IMR-90 (cell line): ENCODE results near the gene NOG. TPM values are rescaled to one million over a fixed set of nuclear protein-coding genes. Genes with fewer than 3 reads are reported as not detected.

Experiments used
- ATAC-seq: fragments of 200-7000 bp; cut with Tn5 transposase; 2 replicates; pipeline ENCODE4 v1.9.1; 2020; ENCODE audit warnings: low read depth, mild to moderate bottlenecking, moderate library complexity
- BruUV-seq: library from RNA; stranded (reverse); fragments of 400-500 nt; replicated peaks from 2 replicates; lab custom pipeline; 2021; lab: Mats Ljungman, UMichigan
- CTCF ChIA-PET: fragments of 300-600 bp; formaldehyde crosslinking; extraction: SDS; loops from one replicate; lab custom pipeline; 2021; ENCODE audit warnings: antibody characterized with exemption; lab: Yijun Ruan, JAX
- POLR2A ChIA-PET: fragments of 300-600 bp; sonication (Branson Sonifier 250); formaldehyde crosslinking; loops from one replicate; lab custom pipeline; 2022; ENCODE audit warnings: antibody characterized with exemption; ENCODE audit not compliant: unreplicated experiment; lab: Charles Lee
- DNase-seq: peaks from one replicate; pipeline ENCODE4 v3.0.0; 2013
- H2AFZ ChIP-seq: replicated peaks from 2 replicates; pipeline ENCODE3; 2013; ENCODE audit warnings: low read length, mild to moderate bottlenecking; ENCODE audit not compliant: poor library complexity
- H2AK5ac ChIP-seq: 2 replicates; pipeline ENCODE4 v1.6.1; 2013; ENCODE audit warnings: low read depth, low read length, inconsistent platforms
- H2AK9ac ChIP-seq: replicated peaks from 2 replicates; pipeline ENCODE3; 2013; ENCODE audit warnings: mild to moderate bottlenecking, low read depth, low read length, moderate library complexity; ENCODE audit not compliant: poor library complexity
- H2BK120ac ChIP-seq: 2 replicates; pipeline ENCODE4 v1.6.1; 2013; ENCODE audit warnings: low read depth, low read length, inconsistent platforms
- H2BK15ac ChIP-seq: 3 replicates; pipeline ENCODE4 v1.6.1; 2013; ENCODE audit warnings: low read depth, low read length, inconsistent platforms
- H2BK20ac ChIP-seq: 2 replicates; pipeline ENCODE4 v1.6.1; 2013; ENCODE audit warnings: low read depth, mild to moderate bottlenecking, inconsistent platforms, low read length, moderate library complexity
- H2BK5ac ChIP-seq: 2 replicates; pipeline ENCODE4 v1.6.1; 2013; ENCODE audit warnings: mild to moderate bottlenecking, low read depth, low read length, inconsistent platforms; ENCODE audit not compliant: poor library complexity, severe bottlenecking
- H3K14ac ChIP-seq: replicated peaks from 2 replicates; pipeline ENCODE4 v1.6.1; 2013; ENCODE audit warnings: low read depth, low read length, inconsistent platforms
- H3K18ac ChIP-seq: 2 replicates; pipeline ENCODE4 v1.6.1; 2013; ENCODE audit warnings: low read depth, low read length, control low read depth
- H3K23ac ChIP-seq: 2 replicates; pipeline ENCODE4 v1.6.1; 2013; ENCODE audit warnings: low read depth, low read length, inconsistent platforms
- H3K27ac ChIP-seq: 2 replicates; pipeline ENCODE4 v1.5.1; 2013; ENCODE audit warnings: mild to moderate bottlenecking, control low read depth, low read length; ENCODE audit not compliant: insufficient read depth
- H3K27me3 ChIP-seq: 2 replicates; pipeline ENCODE4 v1.6.1; 2013; ENCODE audit warnings: low read length; ENCODE audit not compliant: control insufficient read depth, insufficient read depth
- H3K36me3 ChIP-seq: 2 replicates; pipeline ENCODE4 v1.6.1; 2013; ENCODE audit warnings: low read length, mixed read lengths; ENCODE audit not compliant: control insufficient read depth, insufficient read depth
- H3K4ac ChIP-seq: 2 replicates; pipeline ENCODE4 v1.6.1; 2013; ENCODE audit warnings: low read depth, low read length, inconsistent platforms
- H3K4me1 ChIP-seq: 2 replicates; pipeline ENCODE4 v1.6.1; 2013; ENCODE audit warnings: low read length, mixed read lengths; ENCODE audit not compliant: control insufficient read depth, insufficient read depth
- H3K4me2 ChIP-seq: 2 replicates; pipeline ENCODE4 v1.6.1; 2013; ENCODE audit warnings: low read depth, mild to moderate bottlenecking, control low read depth, low read length, moderate library complexity
- H3K4me3 ChIP-seq: 2 replicates; pipeline ENCODE4 v1.5.1; 2013; ENCODE audit warnings: low read depth, mild to moderate bottlenecking, control low read depth, low read length, moderate library complexity; ENCODE audit not compliant: insufficient read depth
- H3K56ac ChIP-seq: 2 replicates; pipeline ENCODE4 v1.6.1; 2013; ENCODE audit warnings: low read length, inconsistent platforms; ENCODE audit not compliant: insufficient read depth; ENCODE audit errors: extremely low read depth
- H3K79me1 ChIP-seq, 2 experiments: 2 replicates each; pipeline ENCODE4 v1.6.1; 2013; ENCODE audit warnings: low read length in 2 of 2, inconsistent platforms in 1 of 2, low read depth in 1 of 2
- H3K9ac ChIP-seq: 2 replicates; pipeline ENCODE4 v1.6.1; 2013; ENCODE audit warnings: low read depth, low read length, control low read depth
- H3K9me1 ChIP-seq: 2 replicates; pipeline ENCODE4 v1.6.1; 2013; ENCODE audit warnings: low read length, inconsistent platforms; ENCODE audit not compliant: insufficient read depth
- H3K9me3 ChIP-seq: 2 replicates; pipeline ENCODE4 v1.6.1; 2013; ENCODE audit warnings: low read length; ENCODE audit not compliant: control insufficient read depth, insufficient read depth
- H4K20me1 ChIP-seq: 2 replicates; pipeline ENCODE4 v1.6.1; 2013; ENCODE audit warnings: low read length, inconsistent platforms; ENCODE audit not compliant: insufficient read depth
- H4K5ac ChIP-seq: 2 replicates; pipeline ENCODE4 v1.6.1; 2013; ENCODE audit warnings: mild to moderate bottlenecking, low read depth, low read length, control low read depth
- H4K8ac ChIP-seq, 2 experiments: 2 replicates each; pipeline ENCODE4 v1.6.1; 2013; ENCODE audit warnings: low read depth in 2 of 2, low read length in 2 of 2, control low read depth in 1 of 2, inconsistent platforms in 1 of 2
- H4K91ac ChIP-seq: 2 replicates; pipeline ENCODE4 v1.6.1; 2013; ENCODE audit warnings: low read depth, low read length, inconsistent platforms; ENCODE audit not compliant: insufficient read depth
- BHLHE40 ChIP-seq: fragments of 150-350 bp; IDR thresholded peaks from 2 replicates; pipeline ENCODE4 v1.6.1; 2016; ENCODE audit warnings: mild to moderate bottlenecking, low read depth, low read length
- CHD1 ChIP-seq: IDR thresholded peaks from 2 replicates; pipeline ENCODE4 v1.6.1; 2012; ENCODE audit warnings: low read depth, low read length, improper control_type of control experiment
- FOS ChIP-seq: fragments of 150-350 bp; IDR thresholded peaks from 2 replicates; pipeline ENCODE4 v1.6.1; 2016; ENCODE audit warnings: low read depth, low read length
- MAZ ChIP-seq: IDR thresholded peaks from 2 replicates; pipeline ENCODE4 v1.6.1; 2012; ENCODE audit warnings: low read depth, mild to moderate bottlenecking, low read length, improper control_type of control experiment, moderate library complexity, borderline replicate concordance
- MXI1 ChIP-seq: IDR thresholded peaks from 2 replicates; pipeline ENCODE4 v1.6.1; 2012; ENCODE audit warnings: low read depth, mild to moderate bottlenecking, low read length, moderate library complexity, borderline replicate concordance
- WGBS, 2 experiments: methylation state at CpG; one replicate each; pipeline versions ENCODE4 v1.1.5 to v1.1.7; 2013; ENCODE audit warnings: missing lambda C conversion rate in 2 of 2; ENCODE audit not compliant: insufficient read length in 1 of 2; ENCODE audit errors: extremely low coverage in 2 of 2; 5-methylcytosine and 5-hydroxymethylcytosine counted together
- dilution Hi-C: fragments of 300-500 bp; cut with HindIII; formaldehyde crosslinking; loops from one replicate; pipeline ENCODE4 v1.14.3; 2018; ENCODE audit warnings: low sequenced_read_pairs; ENCODE audit not compliant: unreplicated experiment
- in situ Hi-C: fragments of 300-500 bp; cut with MboI; formaldehyde crosslinking; loops from 3 replicates; pipeline ENCODE4 v1.14.3; 2019; ENCODE audit warnings: low sequenced_read_pairs, inconsistent platforms, mixed read lengths
- intact Hi-C: fragments of 100-400 bp; cut with micrococcal nuclease; formaldehyde crosslinking; loops from 2 replicates; pipeline ENCODE4 v1.10.0; 2022
- polyA plus RNA-seq, 3 experiments: library from polyadenylated mRNA; depleted of rRNA; stranded (reverse); fragments of >200 nt; gene quantifications; 2 replicates each; pipeline ENCODE4 v1.2.3, GENCODE V29; 2012; ENCODE audit warnings: low replicate concordance in 1 of 3
- total RNA-seq: library from RNA; depleted of rRNA; stranded (reverse); fragments of >200 nt; gene quantifications from 2 replicates; pipeline ENCODE4 v1.2.3, GENCODE V29; 2012

The NOG gene
- total and polyA plus RNA-seq, 2 of the 4 experiments (the other 2 are of a cell fraction) = 11.7 to 13.1 TPM

DNA sequence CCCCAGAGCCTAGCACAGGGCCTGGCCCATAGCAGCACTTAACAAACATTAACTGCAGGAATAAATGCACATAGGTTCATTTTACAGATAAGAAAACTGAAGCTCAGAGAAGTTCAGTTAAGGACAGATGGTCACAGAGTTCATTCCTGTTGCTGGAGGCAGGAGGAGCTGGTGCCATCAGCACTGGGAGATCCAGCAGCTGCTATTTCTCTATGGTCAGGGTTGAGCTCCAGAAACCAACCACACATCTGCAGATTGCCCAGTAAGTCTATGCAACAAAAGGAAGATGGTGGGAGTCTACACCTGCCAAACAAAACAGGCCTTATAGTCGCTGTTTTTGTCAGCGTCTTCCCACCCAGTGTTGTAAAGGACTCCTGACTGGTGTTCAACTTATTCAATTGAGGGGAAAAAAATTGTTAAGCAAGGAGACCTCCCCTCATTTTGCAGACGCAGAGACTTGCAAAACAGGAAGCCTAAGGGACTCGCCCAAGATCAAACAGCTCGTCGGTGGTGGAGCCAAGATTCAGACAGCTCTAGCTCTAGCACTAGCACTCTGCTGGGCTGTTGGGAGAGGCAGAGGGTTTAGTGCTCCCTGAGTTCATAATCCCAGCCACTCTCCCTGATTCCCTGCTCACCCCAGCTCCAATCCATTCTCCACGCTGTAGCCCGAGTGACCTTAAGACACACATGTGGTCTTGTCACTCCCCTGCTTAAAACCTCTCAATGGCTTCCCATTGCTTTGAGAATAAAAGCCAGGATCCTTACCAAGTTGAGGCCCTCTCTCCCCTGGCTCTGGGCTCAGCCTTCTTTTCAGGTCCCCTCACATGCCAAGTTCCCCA is 9.0 kb downstream of the NOG start:
- no peaks in the 10 kb centered on the region for H4K20me1 ChIP-seq
- ChIA-PET CTCF (interaction anchor here (0.5 kb wide), 1 partner anchor 177 kb away, joined by 3 read pairs; no protein-coding TSS in a partner anchor), POLR2A (no interaction called here)
- no peak overlapping the region for H3K14ac ChIP-seq
- H3K79me1 ChIP-seq = no peaks in the 10 kb centered on the region
- no peak overlapping the region for H2BK120ac ChIP-seq
- H4K8ac ChIP-seq = no peak overlapping the region
- H3K27me3 ChIP-seq = peaks cover 12% of the 10 kb centered on the region
- H3K36me3 ChIP-seq = no peaks in the 10 kb centered on the region
- peaks cover 7% of the 10 kb centered on the region for H3K4me1 ChIP-seq
- no TSS peak for BruUV-seq
- dilution Hi-C loops (no loop called here), in situ Hi-C loops (no loop called here), intact Hi-C loops (no loop called here)
- H3K9ac ChIP-seq = no peak overlapping the region
- no peak for ATAC-seq
- no peak overlapping the region for H3K4me2 ChIP-seq
- no peak overlapping the region for H2AK5ac ChIP-seq
- TF ChIP-seq FOS = no peak
- no peak for TF ChIP-seq CHD1
- no peak for TF ChIP-seq MXI1
- TF ChIP-seq MAZ = no peak
- no peak for TF ChIP-seq BHLHE40
- no peak overlapping the region for H2BK15ac ChIP-seq
- no peak overlapping the region for H2AK9ac ChIP-seq
- DNase-seq = no peak
- no peak overlapping the region for H2BK5ac ChIP-seq
- no peak overlapping the region for H3K4ac ChIP-seq
- no peak overlapping the region for H2BK20ac ChIP-seq
- H3K18ac ChIP-seq = no peak overlapping the region
- no peak overlapping the region for H3K27ac ChIP-seq
- no peak overlapping the region for H3K56ac ChIP-seq
- H4K5ac ChIP-seq = no peak overlapping the region
- no peak overlapping the region for H4K91ac ChIP-seq
- 71% methylated on average over 2 of the region's 8 CpGs; no CpG with 5 or more reads in 1 of the 2 experiments for WGBS, 2 experiments
- H2AFZ ChIP-seq = no peak overlapping the region
- H3K9me3 ChIP-seq = no peaks in the 10 kb centered on the region
- 0 out of 2 replicates have a peak, but pooled peaks cover 3% of the 10 kb centered on the region for H3K9me1 ChIP-seq
- H3K23ac ChIP-seq = no peak overlapping the region
- H3K4me3 ChIP-seq = no peak overlapping the region
